ENCODE results near the gene RAI14.

Gene RAI14

DNA sequence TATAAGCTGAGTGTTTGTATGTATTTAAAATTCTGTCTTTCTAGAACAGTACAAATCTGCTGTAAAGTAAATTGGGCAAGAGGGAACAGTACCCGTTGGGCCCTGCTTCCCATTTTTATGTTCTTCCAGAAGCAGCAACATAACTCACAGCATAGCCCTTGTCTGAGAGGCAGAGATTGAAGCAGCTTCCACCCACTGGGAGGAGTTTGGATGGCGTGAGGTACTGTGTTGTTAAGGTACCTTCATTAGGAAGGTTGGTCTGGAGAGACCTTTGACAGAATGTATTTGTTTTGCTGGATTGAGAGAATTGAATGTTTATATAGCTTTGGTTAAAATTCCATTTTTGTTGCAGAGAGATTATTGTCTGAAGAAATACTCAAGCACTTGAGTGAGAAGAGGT, 24.8 kb downstream of the RAI14 start:
- DNase-seq = no peak

DNA sequence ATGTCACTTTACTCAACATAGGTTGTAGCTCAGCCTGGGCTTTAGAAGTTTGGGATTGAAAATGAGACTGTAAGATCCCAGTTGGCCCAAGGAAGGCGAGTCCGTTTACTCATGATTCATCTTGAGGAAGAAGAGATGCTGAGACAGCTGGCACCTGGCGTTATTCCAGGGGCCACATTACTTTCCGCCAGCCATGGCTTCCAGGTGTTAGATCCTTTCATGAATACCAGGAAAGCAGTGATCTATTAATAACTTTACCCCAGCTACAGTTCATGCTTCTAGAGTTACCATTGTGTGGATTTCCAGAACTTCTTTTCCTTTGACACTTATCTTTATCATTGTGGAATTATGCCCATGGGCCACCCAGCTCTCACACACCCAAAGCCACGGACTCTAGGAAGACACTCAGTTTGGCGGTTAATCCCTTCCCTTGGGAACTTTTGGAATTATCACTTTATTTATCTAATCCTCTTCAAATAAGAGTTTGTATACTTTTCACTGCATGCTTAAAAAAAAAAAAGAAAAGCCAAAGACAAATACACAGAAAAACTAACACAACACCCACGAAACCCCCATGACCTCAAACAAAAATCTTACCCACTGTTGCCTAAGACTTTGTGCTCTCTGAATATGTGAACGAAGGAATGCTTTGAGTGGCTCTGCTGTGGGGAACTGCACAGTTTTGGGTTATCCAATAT, 26.9 kb downstream of the RAI14 start:
- DNase-seq = no peak

DNA sequence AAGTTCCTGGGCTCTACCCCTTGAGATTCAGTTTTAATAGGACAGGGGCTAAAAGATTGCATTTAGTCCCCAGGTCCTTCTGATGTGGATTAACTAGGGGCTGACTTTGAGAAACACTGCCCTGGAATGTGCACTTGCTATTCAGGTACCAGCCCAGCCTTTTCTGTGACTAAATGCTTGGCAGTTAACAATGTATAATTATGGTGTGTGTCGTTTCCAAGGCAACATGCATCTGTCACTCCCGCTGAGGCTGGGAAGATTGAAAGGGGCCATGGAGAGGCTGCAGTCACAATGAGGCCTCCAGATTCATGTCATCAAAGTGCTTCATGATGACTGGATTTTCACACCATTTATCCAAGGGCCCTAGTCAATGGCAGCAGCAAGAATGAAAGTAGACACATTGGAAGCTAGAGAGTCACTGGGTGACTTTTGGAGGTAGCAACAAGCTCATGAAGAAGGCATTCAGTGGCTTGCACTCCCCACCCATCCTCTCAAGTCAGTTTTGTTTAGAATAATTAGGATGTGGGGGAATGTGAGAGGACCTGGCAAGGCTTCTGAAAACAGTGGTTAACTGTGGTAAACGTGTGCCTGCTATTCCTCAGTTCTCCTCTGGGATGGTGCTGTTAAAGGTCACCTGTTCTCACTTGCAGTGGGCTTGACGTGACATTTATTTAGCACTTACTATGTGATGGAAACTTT, 28.3 kb downstream of the RAI14 start:
- no peak for DNase-seq

DNA sequence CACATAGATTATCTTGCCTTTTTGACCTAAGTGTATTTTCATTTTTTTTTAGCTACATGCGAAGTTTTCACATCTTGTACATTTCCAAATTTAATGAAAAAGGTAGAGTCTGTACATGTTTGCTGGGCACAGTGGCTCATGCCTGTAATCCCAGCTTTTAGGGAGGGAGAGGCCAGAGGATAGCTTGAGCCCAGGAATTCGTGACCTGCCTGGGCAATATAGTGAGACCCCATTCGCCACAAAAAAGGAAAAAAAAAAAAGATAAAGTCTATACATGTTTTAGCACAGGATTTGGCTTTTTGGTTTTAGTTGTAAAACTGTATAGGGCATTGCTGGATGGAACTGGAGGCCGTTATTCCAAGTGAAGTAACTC, 28.8 kb downstream of the RAI14 start:
- no peak for DNase-seq

DNA sequence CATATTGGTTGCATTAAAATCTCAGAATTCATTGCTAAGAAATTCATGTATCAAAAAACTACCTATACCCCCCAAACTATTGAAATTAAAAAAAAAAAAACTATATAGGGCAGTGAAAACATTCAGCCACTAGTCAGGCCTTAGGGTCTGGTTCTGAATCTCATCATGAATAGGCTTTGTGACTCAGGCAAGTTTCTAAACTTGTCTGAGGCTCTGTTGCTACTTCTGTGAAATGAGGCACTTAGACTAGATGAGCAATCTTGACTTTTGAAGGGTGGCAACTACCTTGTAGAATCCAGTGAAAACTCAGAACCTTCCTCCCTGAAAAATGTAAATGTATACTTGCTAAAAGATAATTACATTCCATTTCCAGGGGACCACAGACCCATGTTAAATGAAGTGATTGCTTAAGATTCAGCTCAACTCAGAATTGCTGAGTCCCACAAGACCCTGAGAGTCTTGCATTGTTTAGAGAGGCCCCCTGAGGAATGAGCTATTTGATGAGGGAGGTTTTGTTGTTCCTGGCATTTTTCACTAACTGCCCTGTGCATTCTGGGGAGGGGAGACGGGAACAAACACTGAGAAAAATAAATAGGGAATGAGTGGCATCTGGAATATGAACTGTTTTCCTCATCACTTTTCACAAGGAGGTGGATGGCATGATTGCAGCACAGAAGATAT, 29.5 kb downstream of the RAI14 start:
- DNase-seq = peak; percentile 10

DNA sequence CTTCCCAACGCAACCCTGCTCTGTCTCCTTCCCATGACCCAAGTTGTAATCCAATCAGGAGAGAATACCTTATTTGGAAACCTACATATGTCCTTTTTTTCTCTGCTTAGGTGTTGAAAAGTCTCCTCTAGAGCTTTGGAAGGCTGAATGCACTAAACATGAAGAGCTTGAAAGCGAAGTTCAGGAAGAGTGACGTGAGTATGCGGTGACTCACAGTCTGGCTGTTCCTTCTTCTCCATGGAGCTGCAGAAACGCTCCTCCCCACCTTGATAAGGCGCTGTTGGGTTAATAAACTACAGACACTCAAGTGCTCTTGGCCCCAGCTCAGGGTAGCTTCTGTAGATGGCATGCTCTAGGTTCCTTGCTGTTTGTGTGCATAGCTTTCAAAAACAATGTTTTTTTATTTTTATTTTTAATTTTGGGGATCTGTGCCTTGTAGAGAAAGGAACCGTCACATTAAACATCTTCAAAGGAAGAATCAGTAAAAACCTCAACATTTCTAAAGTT, 30.7 kb downstream of the RAI14 start:
- DNase-seq = peak; percentile 43

DNA sequence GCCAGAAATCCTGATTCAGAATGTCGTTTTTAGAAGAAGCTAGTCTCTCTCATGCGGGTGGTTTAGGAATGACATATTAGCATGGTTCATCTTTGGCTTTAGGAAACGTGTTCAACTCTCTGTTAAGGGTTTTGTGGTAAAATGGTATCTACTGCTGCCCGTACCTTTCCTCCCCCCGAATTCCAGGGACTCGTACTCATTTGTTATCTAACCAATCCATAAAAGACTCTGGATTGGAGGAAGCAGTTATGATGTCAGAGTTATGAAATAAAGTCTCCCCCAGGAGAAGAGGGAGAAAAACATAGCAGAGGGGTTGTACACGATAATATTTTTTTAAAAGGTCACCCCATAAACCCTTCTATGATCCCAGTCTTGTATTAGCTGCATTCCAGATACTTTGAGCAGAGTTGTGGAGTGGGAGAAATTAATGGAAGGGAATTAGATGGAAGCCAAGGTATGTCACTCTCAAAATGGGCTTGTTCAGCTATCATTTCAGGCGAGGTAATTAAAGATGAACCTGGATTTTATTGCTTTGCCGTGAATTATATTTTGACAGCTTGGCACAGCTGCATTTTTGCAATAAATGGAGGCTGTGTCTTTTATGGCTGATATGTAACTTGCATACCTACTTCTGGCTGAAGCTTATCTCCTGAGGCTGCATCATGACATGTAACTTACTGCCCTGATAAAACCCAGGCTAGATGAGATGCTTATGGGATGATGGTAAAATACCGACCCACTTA, 31.3 kb downstream of the RAI14 start:
- DNase-seq = no peak

DNA sequence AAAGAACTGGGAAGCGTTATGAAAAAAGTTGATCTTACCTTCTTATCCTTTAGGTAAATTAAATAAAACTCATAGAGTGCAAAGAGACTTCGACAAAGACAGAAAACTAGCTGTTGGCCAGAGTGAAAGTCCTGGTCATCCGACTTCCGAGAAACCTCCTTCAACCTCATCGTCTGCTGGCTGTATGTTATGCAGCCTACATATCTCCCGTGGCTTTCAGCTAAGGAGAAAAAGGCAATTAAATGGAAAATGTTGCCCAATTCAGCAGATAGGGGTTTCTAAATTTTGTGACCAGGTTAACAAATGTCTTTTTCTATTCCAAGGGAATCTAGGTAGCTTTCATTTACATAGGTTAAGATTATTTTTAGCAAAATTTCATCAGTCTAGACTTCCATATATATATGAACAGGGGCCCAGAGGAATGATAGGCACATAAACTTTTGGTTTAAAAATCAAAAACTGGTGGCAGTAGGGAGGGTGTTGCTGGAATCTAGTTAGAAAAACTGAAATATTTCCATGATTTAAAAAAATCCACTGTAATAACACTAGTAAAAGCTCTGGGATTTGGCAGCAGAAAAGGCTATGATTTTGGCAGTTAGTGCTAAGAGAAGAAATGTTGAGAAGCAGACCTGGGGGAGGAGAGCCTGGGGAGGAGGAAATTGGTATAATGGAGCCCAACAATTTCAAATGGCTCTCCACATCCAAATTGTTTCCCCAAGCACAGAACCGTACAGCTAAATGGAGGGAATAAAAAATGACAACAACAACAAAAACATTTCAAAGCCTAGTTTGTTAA, 32.1 kb downstream of the RAI14 start:
- no peak for DNase-seq

DNA sequence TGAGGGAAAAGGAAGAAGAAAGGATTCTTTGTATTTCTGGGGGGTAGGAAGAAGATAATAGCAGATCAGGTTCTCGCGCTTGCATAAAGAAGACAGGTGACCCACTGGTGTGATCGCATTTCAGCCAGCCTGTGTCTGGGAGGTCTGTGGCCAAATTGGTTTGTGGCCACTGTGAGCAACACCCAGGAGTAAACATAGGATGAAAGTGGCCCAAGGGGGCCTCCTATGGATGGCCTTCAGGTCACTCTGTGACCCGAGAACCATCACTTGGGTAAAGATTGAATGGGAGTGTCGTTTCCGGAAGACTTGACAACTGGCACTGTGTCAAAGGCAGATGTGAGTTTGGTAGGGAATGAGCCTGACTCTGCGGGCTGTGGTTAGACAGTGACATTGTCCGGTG, 34.2 kb downstream of the RAI14 start:
- no peak for DNase-seq

DNA sequence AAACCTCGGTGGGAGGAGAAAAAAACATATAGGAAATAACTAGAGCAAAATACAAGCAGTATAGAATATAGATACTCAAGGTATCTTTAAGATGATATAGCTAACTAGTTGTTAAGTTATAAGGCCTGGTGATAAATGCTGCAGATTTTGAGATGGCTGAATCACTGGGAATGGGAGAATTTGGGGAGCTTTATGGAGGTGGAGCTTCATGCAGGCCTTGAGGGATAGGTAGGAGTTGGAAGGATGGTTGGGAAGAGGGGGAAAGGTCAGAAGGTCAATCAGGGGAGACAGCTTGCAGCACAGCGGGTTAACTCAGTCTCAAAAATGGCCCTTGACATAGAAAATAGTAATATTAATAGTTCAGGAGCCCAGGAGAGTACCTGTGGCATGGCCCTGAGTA, 34.8 kb downstream of the RAI14 start:
- DNase-seq = no peak

DNA sequence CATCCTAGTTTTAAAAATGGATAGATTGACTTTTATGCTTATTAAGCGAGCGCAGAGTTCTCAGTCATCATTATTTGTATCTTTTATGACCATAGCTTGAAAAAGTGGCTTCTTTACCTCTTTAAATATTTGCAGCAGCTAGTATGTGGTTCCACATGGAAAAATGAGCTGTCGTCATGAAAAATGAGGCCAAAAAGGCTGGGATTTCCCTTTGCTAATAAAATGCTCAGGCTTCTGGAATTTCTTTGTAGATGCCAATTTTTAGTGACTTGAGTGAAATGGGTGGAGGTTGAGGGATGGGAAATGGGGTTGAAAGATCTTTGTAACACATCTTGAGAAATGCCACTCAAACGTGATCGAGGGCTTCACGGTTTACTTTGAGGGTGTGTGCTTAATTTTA, 35.2 kb downstream of the RAI14 start:
- DNase-seq = no peak

DNA sequence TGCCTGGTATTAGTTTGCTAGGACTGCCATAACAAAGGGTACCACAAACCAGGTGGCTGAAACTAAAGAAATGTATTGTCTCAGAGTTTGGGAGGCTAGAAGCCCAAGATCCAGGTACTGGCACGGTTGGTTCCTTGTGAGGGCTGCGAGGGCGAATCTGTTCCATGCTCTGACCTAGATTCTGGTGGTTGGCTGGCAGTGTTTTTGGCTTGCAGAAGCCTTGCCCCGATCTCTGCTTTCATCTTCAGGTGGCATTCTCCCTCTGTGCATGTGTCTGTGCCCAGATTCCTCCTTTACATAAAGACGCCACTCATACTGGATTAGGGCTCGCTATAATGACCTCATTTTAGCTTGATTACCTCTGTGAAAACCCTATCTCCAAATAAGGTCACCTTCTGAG, 36.7 kb downstream of the RAI14 start:
- DNase-seq = no peak

DNA sequence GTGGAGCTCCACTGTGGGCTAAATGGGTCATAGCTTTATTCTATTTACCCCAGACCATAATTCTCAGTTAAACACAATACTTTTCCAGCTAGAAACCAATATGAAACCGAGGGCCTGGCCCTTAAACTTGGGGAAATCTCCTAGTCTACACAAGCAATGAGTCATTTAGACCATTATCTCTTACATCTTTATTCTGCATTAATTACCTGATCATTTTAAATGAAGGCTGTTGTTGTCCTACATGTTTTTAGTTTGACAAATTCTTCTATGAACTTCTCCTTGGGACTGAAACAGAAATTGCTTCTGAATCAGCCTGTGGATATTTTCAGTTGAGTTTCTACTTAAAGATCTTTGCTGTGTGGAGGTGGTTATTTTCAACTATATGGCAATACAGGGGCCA, 37.9 kb downstream of the RAI14 start:
- no peak for DNase-seq

DNA sequence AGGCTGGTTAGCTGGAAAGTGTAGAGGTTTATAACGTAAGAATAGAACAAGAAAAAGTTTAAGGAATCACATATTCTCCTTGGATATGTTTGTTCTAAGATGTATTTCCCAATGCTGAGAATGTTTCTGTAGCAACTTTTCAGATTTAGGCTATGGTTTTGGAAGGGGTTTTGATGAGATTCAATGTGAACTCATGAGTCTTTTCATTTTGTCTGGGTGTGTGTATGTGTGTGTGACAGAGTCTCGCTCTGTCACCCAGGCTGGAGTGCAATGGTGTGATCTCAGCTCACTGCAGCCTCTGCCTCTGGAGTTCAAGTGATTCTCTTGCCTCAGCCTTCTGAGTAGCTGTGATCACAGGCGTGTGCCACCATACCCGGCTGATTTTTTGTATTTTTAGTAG, 38.6 kb downstream of the RAI14 start:
- DNase-seq = no peak

DNA sequence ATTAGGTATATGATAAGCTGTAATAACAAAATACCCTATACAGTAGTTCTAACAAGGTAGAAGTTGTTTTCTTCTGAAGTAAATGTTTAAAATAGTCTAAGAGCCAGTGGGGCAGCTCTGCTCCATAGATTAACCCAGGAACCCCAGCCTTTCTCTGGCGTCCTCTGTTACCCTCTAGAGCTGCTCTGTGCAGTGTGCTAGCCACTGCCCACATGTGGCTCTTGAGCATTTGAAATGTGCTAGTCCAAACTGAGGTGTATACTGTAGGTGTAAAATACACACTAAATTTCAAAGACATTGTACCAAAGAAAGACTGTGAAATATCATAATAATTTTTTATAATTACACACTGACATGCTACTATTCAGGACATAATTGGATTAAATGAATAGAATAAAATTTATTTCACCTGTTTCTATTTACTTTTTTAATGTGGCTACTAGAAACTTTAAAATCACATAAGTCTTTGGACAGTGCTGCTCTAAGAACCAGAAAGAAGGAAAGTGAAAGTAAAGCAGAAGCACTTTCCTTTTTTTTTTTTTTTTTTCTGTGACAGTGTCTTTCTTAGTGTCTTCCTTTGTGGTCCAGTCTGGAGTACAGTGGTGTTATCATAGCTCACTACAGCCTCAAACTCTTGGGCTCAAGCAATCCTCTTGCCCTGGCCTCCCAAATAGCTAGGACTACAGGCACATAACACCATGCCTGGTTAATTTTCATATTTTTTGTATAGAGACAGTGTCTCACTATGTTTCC, 39.3 kb downstream of the RAI14 start:
- DNase-seq = peak; percentile 29

DNA sequence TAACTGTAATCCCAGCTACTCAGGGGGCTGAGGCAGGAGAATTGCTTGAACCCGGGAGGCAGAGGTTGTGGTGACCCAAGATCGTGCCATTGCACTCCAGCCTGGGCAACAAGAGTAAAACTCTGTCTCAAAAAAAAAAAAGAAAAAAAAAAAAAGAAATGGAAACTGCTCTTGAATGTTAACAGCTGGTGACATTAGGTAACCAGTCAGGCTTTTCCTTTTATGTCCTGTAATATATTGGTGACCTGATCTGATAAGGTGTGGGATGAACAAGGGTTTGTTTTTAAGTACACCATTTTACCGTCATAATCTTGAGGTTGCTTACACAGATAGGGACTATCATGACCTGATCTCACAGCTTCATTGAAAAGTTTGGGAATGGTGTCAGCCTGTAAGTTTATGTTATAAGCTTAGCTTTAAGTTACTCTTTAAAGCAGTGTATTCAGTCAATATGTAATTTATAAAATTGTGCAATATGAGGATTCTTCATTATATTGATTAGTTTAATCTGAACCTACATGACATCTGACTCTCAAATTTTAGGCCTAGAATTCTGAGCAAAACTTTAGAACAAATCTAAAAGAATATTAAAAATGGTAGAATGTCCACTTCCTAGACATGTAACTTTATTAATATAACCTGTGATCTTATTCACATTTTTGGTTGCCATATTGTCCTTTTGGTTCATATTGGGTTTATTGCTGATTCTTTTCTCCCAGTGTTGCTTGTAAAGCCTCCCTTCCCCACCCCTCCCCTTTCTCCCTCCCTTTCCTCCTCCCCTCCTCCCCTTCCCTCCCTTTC, 41.4 kb downstream of the RAI14 start:
- no peak for DNase-seq

DNA sequence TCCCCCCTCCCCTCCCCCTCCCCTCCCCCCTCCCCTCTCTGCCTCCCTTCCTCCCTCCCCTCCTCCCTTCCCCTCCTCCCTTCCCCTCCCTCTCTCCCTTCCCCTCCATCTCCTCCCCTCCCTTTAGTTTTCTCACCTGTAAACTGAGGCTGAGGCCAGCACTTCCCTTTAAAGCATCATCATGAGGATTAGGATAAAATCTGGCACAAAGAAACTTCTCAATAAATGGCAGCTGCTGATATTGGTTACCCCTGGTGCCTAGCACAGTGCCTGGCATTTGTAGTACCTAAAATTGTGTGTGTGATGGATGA, 41.9 kb downstream of the RAI14 start:
- no peak for DNase-seq

DNA sequence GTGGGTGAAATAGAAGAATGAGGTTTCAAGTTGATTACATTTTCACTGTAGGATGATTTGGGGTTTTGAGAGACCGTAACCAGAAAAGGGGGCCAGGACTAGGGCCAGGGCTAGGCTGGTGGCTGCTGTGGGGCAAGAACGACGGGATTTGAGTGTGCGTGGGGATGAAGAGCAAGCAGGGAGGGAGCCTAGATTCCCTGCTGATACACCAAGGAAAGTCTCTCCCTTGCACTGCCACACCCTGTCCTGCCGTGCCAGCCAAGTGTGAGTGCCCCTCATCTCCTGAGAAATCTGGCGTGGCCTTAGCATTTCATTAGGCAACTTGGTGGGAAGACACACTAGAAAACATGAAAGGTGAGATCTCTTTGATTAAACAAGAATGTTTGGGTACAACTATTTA, 42.6 kb downstream of the RAI14 start:
- no peak for DNase-seq

DNA sequence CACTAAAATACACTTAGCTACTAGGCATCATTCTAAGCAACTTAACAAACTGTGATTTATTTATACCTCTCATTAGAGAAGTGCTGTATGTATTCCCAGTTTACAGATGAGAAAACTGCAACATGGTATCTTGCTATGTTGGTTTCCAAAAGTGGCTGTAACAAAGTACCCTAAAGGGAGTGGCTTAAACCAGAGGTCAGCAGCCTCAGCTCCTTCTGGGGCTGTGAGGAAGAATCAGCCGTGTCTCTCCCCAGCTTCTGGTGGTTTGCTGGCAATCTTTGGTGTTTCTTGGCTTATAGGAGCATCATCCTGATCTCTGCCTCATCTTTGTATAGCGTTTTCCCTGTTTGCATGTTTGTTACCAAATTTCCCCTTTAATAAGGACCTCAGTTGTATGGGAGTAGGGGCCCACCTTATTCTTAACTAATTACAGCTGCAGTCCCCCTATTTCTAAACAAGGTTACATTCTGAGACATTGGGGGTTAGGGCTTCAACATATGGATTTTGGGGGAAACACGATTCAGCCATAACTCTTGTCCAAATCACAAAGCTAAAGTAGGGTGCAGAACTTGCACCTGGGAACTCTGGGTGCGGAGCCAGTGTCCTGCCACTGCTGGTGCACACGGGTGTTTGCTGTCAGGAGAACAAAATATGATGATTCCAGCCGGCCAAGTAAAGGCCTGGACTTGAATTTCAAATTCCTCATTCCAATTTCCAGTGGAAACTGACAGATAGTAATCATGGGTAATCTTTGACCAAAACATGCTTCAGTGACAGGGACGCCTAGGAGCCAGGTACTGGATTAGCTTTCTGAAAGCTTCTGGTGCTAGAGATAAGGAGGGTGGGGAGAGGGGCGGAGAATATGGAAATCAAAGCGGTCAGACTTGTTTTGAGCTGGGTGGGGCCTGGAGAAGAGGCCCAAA, 43.3 kb downstream of the RAI14 start:
- DNase-seq = no peak

DNA sequence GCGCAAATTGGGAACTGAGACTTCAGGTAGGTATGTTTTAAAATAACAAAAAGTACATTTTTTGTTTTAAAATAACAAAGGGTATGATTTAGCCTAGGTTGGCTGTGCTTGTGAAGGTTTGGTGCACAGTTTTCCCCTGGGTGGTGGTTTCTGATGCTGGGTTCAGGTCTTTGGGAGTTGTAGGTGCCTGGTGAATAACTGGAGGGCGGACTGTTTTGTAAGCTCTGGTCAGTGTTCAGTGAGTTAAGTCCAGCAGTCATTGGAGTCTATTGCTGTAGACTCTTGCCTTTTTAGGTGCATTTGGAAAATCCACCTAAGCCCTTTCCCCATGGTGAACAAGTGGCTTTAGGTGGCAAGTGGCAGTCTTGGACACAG, 43.9 kb downstream of the RAI14 start:
- DNase-seq = no peak

Data from suppressor macrophage treated with lipopolysaccharide for 4 hours (primary cell).